Astrocyte (in vitro differentiated cells and primary cell): ENCODE results near the gene PLA2G3. TPM values are rescaled to one million over a fixed set of nuclear protein-coding genes. Genes with fewer than 3 reads are reported as not detected.

ENCODE experiments used
- DNase-seq: peaks from one replicate; pipeline ENCODE4 v3.0.0-alpha.2; 2010; ENCODE audit warnings: low read depth
- FAIRE-seq: peaks from 2 replicates; lab custom pipeline; 2011; peaks lifted over from hg19 to GRCh38; lab: Jason Lieb, UNC
- H2AFZ ChIP-seq: 2 replicates; pipeline ENCODE4 v1.6.0; 2012; ENCODE audit warnings: low read depth, low read length, inconsistent platforms
- H3K27ac ChIP-seq: 2 replicates; pipeline ENCODE4 v1.5.1; 2011; ENCODE audit warnings: low read depth, low read length, inconsistent platforms
- H3K27me3 ChIP-seq: 2 replicates; pipeline ENCODE4 v1.6.0; 2011; ENCODE audit warnings: low read length, inconsistent platforms; ENCODE audit not compliant: insufficient read depth
- H3K36me3 ChIP-seq: 2 replicates; pipeline ENCODE4 v1.5.1; 2011; ENCODE audit warnings: low read length, inconsistent platforms; ENCODE audit not compliant: insufficient read depth
- H3K4me1 ChIP-seq: 2 replicates; pipeline ENCODE4 v1.5.1; 2011; ENCODE audit warnings: low read length, inconsistent platforms; ENCODE audit not compliant: insufficient read depth
- H3K4me2 ChIP-seq: 2 replicates; pipeline ENCODE4 v1.6.0; 2012; ENCODE audit warnings: low read length, inconsistent platforms
- H3K4me3 ChIP-seq: 2 replicates; pipeline ENCODE4 v1.5.1; 2011; ENCODE audit warnings: low read depth, mild to moderate bottlenecking, low read length, inconsistent platforms; ENCODE audit not compliant: insufficient read depth
- H3K79me2 ChIP-seq: 2 replicates; pipeline ENCODE4 v1.6.0; 2012; ENCODE audit warnings: mild to moderate bottlenecking, low read length, inconsistent platforms; ENCODE audit not compliant: insufficient read depth
- H3K9ac ChIP-seq: 2 replicates; pipeline ENCODE4 v1.6.0; 2012; ENCODE audit warnings: mild to moderate bottlenecking, low read length, inconsistent platforms
- H3K9me3 ChIP-seq: 2 replicates; pipeline ENCODE4 v1.5.1; 2012; ENCODE audit warnings: low read depth, mild to moderate bottlenecking, low read length, inconsistent platforms; ENCODE audit not compliant: insufficient read depth
- H4K20me1 ChIP-seq: 2 replicates; pipeline ENCODE4 v1.6.0; 2012; ENCODE audit warnings: low read length, inconsistent platforms; ENCODE audit not compliant: insufficient read depth
- H3K27ac Mint-ChIP-seq: one replicate; pipeline ENCODE4 v1.8.0; 2021; ENCODE audit warnings: mild to moderate bottlenecking, mixed read lengths; ENCODE audit not compliant: unreplicated experiment
- H3K27me3 Mint-ChIP-seq: one replicate; pipeline ENCODE4 v1.8.0; 2021; ENCODE audit warnings: low read depth, mixed read lengths; ENCODE audit not compliant: unreplicated experiment
- H3K36me3 Mint-ChIP-seq: one replicate; pipeline ENCODE4 v1.8.0; 2021; ENCODE audit warnings: low read depth, mixed read lengths; ENCODE audit not compliant: unreplicated experiment
- H3K4me1 Mint-ChIP-seq: one replicate; pipeline ENCODE4 v1.8.0; 2021; ENCODE audit warnings: low read depth, mixed read lengths; ENCODE audit not compliant: unreplicated experiment
- H3K4me3 Mint-ChIP-seq: one replicate; pipeline ENCODE4 v1.8.0; 2021; ENCODE audit warnings: mild to moderate bottlenecking, moderate library complexity, mixed read lengths; ENCODE audit not compliant: unreplicated experiment
- H3K9me3 Mint-ChIP-seq: one replicate; pipeline ENCODE4 v1.8.0; 2021; ENCODE audit warnings: mild to moderate bottlenecking, mixed read lengths; ENCODE audit not compliant: unreplicated experiment
- EZH2 ChIP-seq: IDR thresholded peaks from 2 replicates; pipeline ENCODE4 v1.6.1; 2012; ENCODE audit warnings: mild to moderate bottlenecking, low read length, inconsistent platforms; ENCODE audit not compliant: insufficient read depth
- total RNA-seq: library from RNA; stranded (reverse); gene quantifications from 2 replicates; pipeline ENCODE4 v1.2.1, GENCODE V29; 2021
- TF ChIP-seq, protein P1 (sequence below): IDR thresholded peaks from 2 replicates; pipeline ENCODE4 v1.5.1; 2011; ENCODE audit warnings: low read depth, mild to moderate bottlenecking, inconsistent platforms, low read length, moderate library complexity; ENCODE audit not compliant: insufficient read depth

PLA2G3 gene
- total RNA-seq, 1 donor from 2014 or later = not detected

GRCh38 chr22:31177420-31178162 is 37.3 kb upstream of the PLA2G3 start:
- Histone ChIP-seq H3K27me3 (no peaks in the 10 kb centered on the region), H3K4me2 (peak overlapping the region; percentile 35), H3K9me3 (no peaks in the 10 kb centered on the region), H3K9ac (peak overlapping the region; percentile 41), H3K79me2 (peaks cover 62% of the 10 kb centered on the region), H3K27ac (peak overlapping the region; percentile 69), H3K36me3 (peaks cover 2% of the 10 kb centered on the region), H2AFZ (no peak overlapping the region), H3K4me3 (no peak overlapping the region), H4K20me1 (peaks cover 16% of the 10 kb centered on the region), H3K4me1 (peaks cover 43% of the 10 kb centered on the region)
- peak; percentile 80 for FAIRE-seq
- Mint-ChIP-seq H3K4me1 (peaks cover 38% of the 10 kb centered on the region), H3K27me3 (no peaks in the 10 kb centered on the region), H3K9me3 (no peaks in the 10 kb centered on the region), H3K27ac (peak overlapping the region; percentile 97), H3K4me3 (peak overlapping the region; percentile 40), H3K36me3 (peaks cover 13% of the 10 kb centered on the region)
- DNase-seq = peak; percentile 98
- TF ChIP-seq EZH2 = no peak
- TF ChIP-seq, protein P1, sequence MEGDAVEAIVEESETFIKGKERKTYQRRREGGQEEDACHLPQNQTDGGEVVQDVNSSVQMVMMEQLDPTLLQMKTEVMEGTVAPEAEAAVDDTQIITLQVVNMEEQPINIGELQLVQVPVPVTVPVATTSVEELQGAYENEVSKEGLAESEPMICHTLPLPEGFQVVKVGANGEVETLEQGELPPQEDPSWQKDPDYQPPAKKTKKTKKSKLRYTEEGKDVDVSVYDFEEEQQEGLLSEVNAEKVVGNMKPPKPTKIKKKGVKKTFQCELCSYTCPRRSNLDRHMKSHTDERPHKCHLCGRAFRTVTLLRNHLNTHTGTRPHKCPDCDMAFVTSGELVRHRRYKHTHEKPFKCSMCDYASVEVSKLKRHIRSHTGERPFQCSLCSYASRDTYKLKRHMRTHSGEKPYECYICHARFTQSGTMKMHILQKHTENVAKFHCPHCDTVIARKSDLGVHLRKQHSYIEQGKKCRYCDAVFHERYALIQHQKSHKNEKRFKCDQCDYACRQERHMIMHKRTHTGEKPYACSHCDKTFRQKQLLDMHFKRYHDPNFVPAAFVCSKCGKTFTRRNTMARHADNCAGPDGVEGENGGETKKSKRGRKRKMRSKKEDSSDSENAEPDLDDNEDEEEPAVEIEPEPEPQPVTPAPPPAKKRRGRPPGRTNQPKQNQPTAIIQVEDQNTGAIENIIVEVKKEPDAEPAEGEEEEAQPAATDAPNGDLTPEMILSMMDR = peak; percentile 3

GRCh38 chr22:31176923-31177322 is 36.6 kb upstream of the PLA2G3 start:
- Histone ChIP-seq H3K9me3 (no peaks in the 10 kb centered on the region), H3K27me3 (no peaks in the 10 kb centered on the region), H3K4me3 (no peak overlapping the region), H3K4me1 (peaks cover 44% of the 10 kb centered on the region), H3K4me2 (peak overlapping the region; percentile 35), H3K79me2 (peaks cover 66% of the 10 kb centered on the region), H4K20me1 (peaks cover 16% of the 10 kb centered on the region), H3K36me3 (no peaks in the 10 kb centered on the region), H2AFZ (no peak overlapping the region), H3K9ac (peak overlapping the region; percentile 41), H3K27ac (peak overlapping the region; percentile 69)
- Mint-ChIP-seq H3K4me1 (peaks cover 38% of the 10 kb centered on the region), H3K27ac (peak overlapping the region; percentile 97), H3K9me3 (no peaks in the 10 kb centered on the region), H3K27me3 (no peaks in the 10 kb centered on the region), H3K36me3 (peaks cover 13% of the 10 kb centered on the region), H3K4me3 (no peak overlapping the region)
- DNase-seq (no peak), FAIRE-seq (no peak)
- TF ChIP-seq, protein P1 = no peak
- no peak for TF ChIP-seq EZH2
